ENCODE data around the gene TSPYL4.

Gene TSPYL4

DNA sequence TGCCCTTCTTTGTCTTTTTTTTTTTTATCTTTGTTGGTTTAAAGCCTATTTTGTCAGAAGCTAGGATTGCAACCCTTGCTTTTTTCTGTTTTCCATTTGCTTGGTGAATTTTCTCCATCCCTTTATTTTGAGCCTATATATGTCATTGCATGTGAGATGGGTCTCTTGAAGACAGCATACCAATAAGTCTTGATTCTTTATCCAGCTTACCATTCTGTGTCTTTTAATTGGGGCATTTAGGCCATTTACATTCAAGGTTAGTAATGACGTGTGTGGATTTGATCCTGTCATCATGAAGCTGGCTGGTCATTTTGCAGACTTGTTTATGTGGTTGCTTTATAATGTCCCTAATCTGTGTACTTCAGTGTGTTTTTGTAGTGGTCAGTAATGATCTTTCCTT is 9.5 kb upstream of the TSPYL4 start:
- Histone ChIP-seq H3K4me3 (ENCODE audit: low read length, poor library complexity, severe bottlenecking) (no peak overlapping the region), H3K4me2 (ENCODE audit: low read depth, low read length, poor library complexity, severe bottlenecking) (no peak overlapping the region), H3K36me3 (ENCODE audit: insufficient read depth, low read length) (no peaks in the 10 kb centered on the region), H2AFZ (ENCODE audit: low read length) (no peak overlapping the region), H3K4me1 (ENCODE audit: insufficient read depth, low read length, poor library complexity, severe bottlenecking) (peaks cover 10% of the 10 kb centered on the region), H3K27me3 (ENCODE audit: insufficient read depth, low read length, poor library complexity, severe bottlenecking) (no peaks in the 10 kb centered on the region), H3K9me3 (ENCODE audit: insufficient read depth, low read depth, low read length) (peaks cover 11% of the 10 kb centered on the region; the same call in 1 of the 2 replicates), H3K79me2 (ENCODE audit: insufficient read depth, low read length) (no peaks in the 10 kb centered on the region), H3K9me2 (replicated peaks; ENCODE audit: low read depth, low read length) (no peaks in the 10 kb centered on the region), H3F3A (ENCODE audit: low read depth) (no peaks in the 10 kb centered on the region), H3K9ac (ENCODE audit: low read depth, low read length, poor library complexity, severe bottlenecking) (no peak overlapping the region), H4K20me1 (ENCODE audit: insufficient read depth, low read length, poor library complexity, severe bottlenecking) (no peaks in the 10 kb centered on the region)
- TF ChIP-seq, protein P1, sequence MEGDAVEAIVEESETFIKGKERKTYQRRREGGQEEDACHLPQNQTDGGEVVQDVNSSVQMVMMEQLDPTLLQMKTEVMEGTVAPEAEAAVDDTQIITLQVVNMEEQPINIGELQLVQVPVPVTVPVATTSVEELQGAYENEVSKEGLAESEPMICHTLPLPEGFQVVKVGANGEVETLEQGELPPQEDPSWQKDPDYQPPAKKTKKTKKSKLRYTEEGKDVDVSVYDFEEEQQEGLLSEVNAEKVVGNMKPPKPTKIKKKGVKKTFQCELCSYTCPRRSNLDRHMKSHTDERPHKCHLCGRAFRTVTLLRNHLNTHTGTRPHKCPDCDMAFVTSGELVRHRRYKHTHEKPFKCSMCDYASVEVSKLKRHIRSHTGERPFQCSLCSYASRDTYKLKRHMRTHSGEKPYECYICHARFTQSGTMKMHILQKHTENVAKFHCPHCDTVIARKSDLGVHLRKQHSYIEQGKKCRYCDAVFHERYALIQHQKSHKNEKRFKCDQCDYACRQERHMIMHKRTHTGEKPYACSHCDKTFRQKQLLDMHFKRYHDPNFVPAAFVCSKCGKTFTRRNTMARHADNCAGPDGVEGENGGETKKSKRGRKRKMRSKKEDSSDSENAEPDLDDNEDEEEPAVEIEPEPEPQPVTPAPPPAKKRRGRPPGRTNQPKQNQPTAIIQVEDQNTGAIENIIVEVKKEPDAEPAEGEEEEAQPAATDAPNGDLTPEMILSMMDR (conservative IDR thresholded peaks at IDR 0.05; ENCODE audit: low read length): no peak
- TF ChIP-seq EZH2phosphoT487 (IDR thresholded peaks at IDR 0.05; ENCODE audit: borderline replicate concordance): no peak

DNA sequence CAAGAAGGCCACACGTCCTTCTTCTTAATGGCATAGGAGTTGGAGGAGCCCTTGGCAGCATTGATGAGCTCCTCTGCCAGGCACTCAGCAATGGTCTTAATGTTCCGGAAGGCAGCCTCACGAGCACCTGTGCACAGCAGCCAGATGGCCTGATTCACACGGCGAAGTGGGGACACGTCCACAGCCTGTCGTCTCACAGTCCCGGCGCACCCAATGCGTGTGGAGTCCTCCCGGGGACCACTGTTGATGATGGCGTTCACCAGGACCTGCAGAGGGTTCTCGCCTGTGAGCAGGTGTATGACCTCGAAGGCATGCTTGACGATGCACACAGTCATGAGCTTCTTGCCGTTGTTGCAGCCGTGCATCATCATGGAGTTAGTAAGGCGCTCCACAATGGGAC is 4.6 kb upstream of the TSPYL4 start:
- Histone ChIP-seq H3F3A (ENCODE audit: low read depth) (no peaks in the 10 kb centered on the region; the same call in 1 of the 2 replicates), H3K9me3 (ENCODE audit: insufficient read depth, low read depth, low read length) (peaks cover 3% of the 10 kb centered on the region; the same call in 1 of the 2 replicates), H4K20me1 (ENCODE audit: insufficient read depth, low read length, poor library complexity, severe bottlenecking) (no peaks in the 10 kb centered on the region), H2AFZ (ENCODE audit: low read length) (no peak overlapping the region), H3K9me2 (replicated peaks; ENCODE audit: low read depth, low read length) (no peaks in the 10 kb centered on the region), H3K36me3 (ENCODE audit: insufficient read depth, low read length) (no peaks in the 10 kb centered on the region), H3K4me3 (ENCODE audit: low read length, poor library complexity, severe bottlenecking) (no peak overlapping the region), H3K27me3 (ENCODE audit: insufficient read depth, low read length, poor library complexity, severe bottlenecking) (no peaks in the 10 kb centered on the region), H3K4me2 (ENCODE audit: low read depth, low read length, poor library complexity, severe bottlenecking) (no peak overlapping the region), H3K9ac (ENCODE audit: low read depth, low read length, poor library complexity, severe bottlenecking) (no peak overlapping the region), H3K4me1 (ENCODE audit: insufficient read depth, low read length, poor library complexity, severe bottlenecking) (peaks cover 19% of the 10 kb centered on the region), H3K79me2 (ENCODE audit: insufficient read depth, low read length) (peaks cover 23% of the 10 kb centered on the region)
- no peak for TF ChIP-seq EZH2phosphoT487 (IDR thresholded peaks at IDR 0.05; ENCODE audit: borderline replicate concordance)
- TF ChIP-seq, protein P1 (conservative IDR thresholded peaks at IDR 0.05; ENCODE audit: low read length): no peak

DNA sequence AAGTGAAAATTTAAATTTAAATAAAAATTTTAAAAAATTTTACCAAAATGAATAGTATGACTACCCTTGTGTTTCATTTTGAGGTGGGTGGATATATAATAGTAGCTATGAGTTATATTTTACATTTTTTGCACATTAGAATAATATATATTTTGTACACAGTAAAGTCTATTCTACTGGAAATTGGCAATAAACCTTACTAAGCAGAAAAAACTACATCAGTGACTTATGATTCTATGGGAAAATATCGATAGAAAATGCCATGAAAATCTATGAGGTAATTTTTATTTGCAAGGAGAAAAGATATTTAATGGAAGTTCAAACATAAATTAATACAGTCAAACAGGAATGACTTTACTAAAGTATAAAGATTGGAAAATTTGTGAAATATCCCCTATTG is 2.8 kb upstream of the TSPYL4 start:
- no peak overlapping the region for H3K9ac ChIP-seq (ENCODE audit: low read depth, low read length, poor library complexity, severe bottlenecking)
- no peaks in the 10 kb centered on the region for H3K36me3 ChIP-seq (ENCODE audit: insufficient read depth, low read length)
- H3K4me1 ChIP-seq (ENCODE audit: insufficient read depth, low read length, poor library complexity, severe bottlenecking): peaks cover 37% of the 10 kb centered on the region
- peaks cover 41% of the 10 kb centered on the region for H3K79me2 ChIP-seq (ENCODE audit: insufficient read depth, low read length)
- no peaks in the 10 kb centered on the region for H3K27me3 ChIP-seq (ENCODE audit: insufficient read depth, low read length, poor library complexity, severe bottlenecking)
- TF ChIP-seq EZH2phosphoT487 (IDR thresholded peaks at IDR 0.05; ENCODE audit: borderline replicate concordance): no peak
- TF ChIP-seq, protein P1 (conservative IDR thresholded peaks at IDR 0.05; ENCODE audit: low read length): no peak
- H3F3A ChIP-seq (ENCODE audit: low read depth): no peaks in the 10 kb centered on the region; the same call in 1 of the 2 replicates
- no peaks in the 10 kb centered on the region for H3K9me3 ChIP-seq (ENCODE audit: insufficient read depth, low read depth, low read length)
- H2AFZ ChIP-seq (ENCODE audit: low read length): no peak overlapping the region
- H3K9me2 ChIP-seq (replicated peaks; ENCODE audit: low read depth, low read length): no peaks in the 10 kb centered on the region
- no peaks in the 10 kb centered on the region for H4K20me1 ChIP-seq (ENCODE audit: insufficient read depth, low read length, poor library complexity, severe bottlenecking)
- H3K4me3 ChIP-seq (ENCODE audit: low read length, poor library complexity, severe bottlenecking): no peak overlapping the region
- H3K4me2 ChIP-seq (ENCODE audit: low read depth, low read length, poor library complexity, severe bottlenecking): no peak overlapping the region

Measured in Loucy (cell line).